Activated naive CD4-positive, alpha-beta T cell treated with anti-CD3 and anti-CD28 coated beads, Interleukin-2, amount 10 ng/mL, durations not matched to agents 7 days and 5 days (primary cell): ENCODE data around the gene AFAP1.

Experiments used
- CTCF ChIA-PET: fragments of 350-600 bp; sonication (Branson Sonifier 250); formaldehyde crosslinking; loops from one replicate; lab custom pipeline; 2021; ENCODE audit warnings: antibody characterized with exemption; lab: Charles Lee
- DNase-seq: peaks from one replicate; pipeline ENCODE4 v3.0.0-alpha.2; 2020
- H3K27ac Mint-ChIP-seq: one replicate; pipeline ENCODE4 v1.8.0; 2021; ENCODE audit warnings: mild to moderate bottlenecking, moderate library complexity, mixed read lengths
- H3K27me3 Mint-ChIP-seq: one replicate; pipeline ENCODE4 v1.8.0; 2021; ENCODE audit warnings: mild to moderate bottlenecking, mixed read lengths
- H3K36me3 Mint-ChIP-seq: one replicate; pipeline ENCODE4 v1.8.0; 2021; ENCODE audit warnings: mixed read lengths
- H3K4me1 Mint-ChIP-seq: one replicate; pipeline ENCODE4 v1.8.0; 2021; ENCODE audit warnings: mixed read lengths
- H3K4me3 Mint-ChIP-seq: one replicate; pipeline ENCODE4 v1.8.0; 2021; ENCODE audit warnings: mild to moderate bottlenecking, moderate library complexity, mixed read lengths
- H3K9me3 Mint-ChIP-seq: one replicate; pipeline ENCODE4 v1.8.0; 2021; ENCODE audit warnings: mixed read lengths

Gene AFAP1

DNA sequence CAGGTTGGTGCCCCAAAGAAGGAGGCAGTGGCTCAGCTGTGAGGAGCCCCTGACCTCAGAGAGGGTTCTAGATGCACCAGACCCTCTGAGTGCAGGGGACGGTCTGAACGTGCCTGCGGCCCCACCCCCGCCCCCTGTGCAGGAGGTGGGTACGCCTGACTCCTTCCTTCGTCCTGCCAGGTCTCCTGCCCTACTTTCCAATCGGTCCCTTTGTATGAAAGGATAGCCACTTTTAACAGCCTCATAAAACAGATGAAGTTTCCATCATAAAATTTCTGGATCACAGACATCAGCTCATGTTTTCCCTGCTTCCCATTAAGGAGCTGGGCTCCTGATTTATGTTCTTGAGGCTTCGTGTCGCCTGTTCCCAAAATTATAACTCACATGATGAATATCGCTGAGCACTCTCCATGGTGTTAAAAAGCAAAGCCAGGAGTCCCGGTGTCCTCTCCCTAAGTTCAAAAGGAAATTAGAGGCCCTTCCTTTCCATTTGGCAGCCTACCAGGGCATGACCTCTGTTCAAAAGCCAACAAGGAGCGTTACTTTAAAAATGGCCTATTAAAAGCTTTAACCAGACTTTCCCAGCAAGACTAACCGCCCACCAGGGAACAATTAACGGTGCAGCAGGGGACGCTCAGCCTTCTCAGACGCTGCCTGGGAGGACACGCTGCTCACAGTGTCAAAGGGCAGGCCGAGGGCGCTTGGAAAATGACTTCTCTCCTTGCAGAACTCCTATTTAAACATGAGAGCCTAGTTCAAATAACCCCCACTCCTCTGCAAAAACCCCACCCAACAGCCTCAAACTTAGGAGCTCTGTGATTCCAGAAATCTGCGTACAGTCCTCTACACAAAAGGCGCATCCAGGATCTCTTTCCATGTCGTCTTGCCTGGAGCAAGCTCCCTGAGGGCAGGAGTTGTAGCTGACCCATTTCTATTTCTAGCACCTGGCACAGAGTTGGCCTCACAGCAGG lies 181.9 kb downstream of the AFAP1 start:
- no peaks in the 10 kb centered on the region for H3K9me3 Mint-ChIP-seq
- DNase-seq = no peak
- H3K4me3 Mint-ChIP-seq = no peak overlapping the region
- H3K4me1 Mint-ChIP-seq = peaks cover 47% of the 10 kb centered on the region
- peak overlapping the region; percentile 98 for H3K27ac Mint-ChIP-seq
- H3K27me3 Mint-ChIP-seq = no peaks in the 10 kb centered on the region
- CTCF ChIA-PET = interaction anchor here (0.9 to 6.5 kb wide), 3 partner anchors 9 to 86 kb away, joined by 3 to 85 read pairs (median 3); no protein-coding TSS in a partner anchor
- H3K36me3 Mint-ChIP-seq = peaks cover 18% of the 10 kb centered on the region

DNA sequence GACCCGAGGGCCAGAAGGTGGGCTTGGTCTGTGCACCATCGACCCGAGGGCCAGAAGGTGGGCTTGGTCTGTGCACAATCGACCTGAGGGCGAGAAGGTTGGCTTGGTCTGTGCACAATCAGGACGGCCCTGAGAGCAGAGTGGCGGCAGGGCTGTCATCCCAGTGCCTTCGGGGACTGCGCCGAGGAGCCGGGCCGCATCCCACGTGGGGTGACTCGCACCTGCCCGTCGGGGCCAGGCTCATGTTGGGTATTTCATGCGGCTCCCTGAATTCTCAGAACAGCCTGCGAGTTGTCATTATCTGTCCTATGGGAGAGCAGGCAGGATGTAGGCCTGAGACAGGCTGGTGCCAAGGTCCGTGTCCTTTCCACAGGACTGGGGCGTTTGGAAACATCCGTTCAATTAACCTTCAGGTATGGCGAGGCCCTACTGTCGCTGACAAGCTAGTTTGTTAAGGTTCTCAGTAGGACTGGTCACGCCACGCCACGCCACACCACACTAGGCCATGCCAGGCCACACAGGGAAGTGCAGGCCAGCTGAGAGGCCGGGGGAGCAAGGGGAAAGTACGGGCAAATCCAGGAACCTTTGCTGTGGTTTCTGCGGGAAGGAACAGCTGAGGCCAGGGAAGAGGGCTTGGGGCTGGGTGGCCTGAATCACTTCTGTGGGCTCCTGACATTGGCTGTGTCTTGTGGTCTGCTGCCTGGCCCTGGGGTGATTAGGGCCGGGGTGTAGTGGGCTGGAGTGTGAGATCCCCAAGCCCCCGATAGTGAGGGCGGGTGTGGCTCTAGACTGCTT lies 182.9 kb downstream of the AFAP1 start:
- CTCF ChIA-PET = interaction anchor here (6.5 kb wide), 1 partner anchor 45 kb away, joined by 85 read pairs; no protein-coding TSS in a partner anchor
- Mint-ChIP-seq H3K27ac (peak overlapping the region; percentile 61), H3K36me3 (peaks cover 20% of the 10 kb centered on the region), H3K27me3 (no peaks in the 10 kb centered on the region), H3K4me1 (peaks cover 49% of the 10 kb centered on the region), H3K4me3 (no peak overlapping the region), H3K9me3 (no peaks in the 10 kb centered on the region)
- no peak for DNase-seq

- no peak overlapping the region for H3K4me3 Mint-ChIP-seq
- peaks cover 22% of the 10 kb centered on the region for H3K36me3 Mint-ChIP-seq
- H3K4me1 Mint-ChIP-seq = peaks cover 51% of the 10 kb centered on the region
- no peak overlapping the region for H3K27ac Mint-ChIP-seq
- CTCF ChIA-PET = no interaction called here
- no peaks in the 10 kb centered on the region for H3K9me3 Mint-ChIP-seq
- no peak for DNase-seq
- no peaks in the 10 kb centered on the region for H3K27me3 Mint-ChIP-seq
Measured at GRCh38 chr4:7756071-7756470, 183.6 kb downstream of the AFAP1 start.

GRCh38 chr4:7755561-7755960 lies 184.1 kb downstream of the AFAP1 start:
- no peak overlapping the region for H3K27ac Mint-ChIP-seq
- no peak for DNase-seq
- H3K4me3 Mint-ChIP-seq = no peak overlapping the region
- H3K36me3 Mint-ChIP-seq = peaks cover 22% of the 10 kb centered on the region
- peaks cover 53% of the 10 kb centered on the region for H3K4me1 Mint-ChIP-seq
- H3K27me3 Mint-ChIP-seq = no peaks in the 10 kb centered on the region
- CTCF ChIA-PET = no interaction called here
- H3K9me3 Mint-ChIP-seq = no peaks in the 10 kb centered on the region

- Mint-ChIP-seq H3K4me1 (peaks cover 54% of the 10 kb centered on the region), H3K4me3 (no peak overlapping the region), H3K9me3 (no peaks in the 10 kb centered on the region), H3K27me3 (no peaks in the 10 kb centered on the region), H3K36me3 (peaks cover 20% of the 10 kb centered on the region), H3K27ac (no peak overlapping the region)
- CTCF ChIA-PET = no interaction called here
- no peak for DNase-seq
Measured at GRCh38 chr4:7754565-7755262, 184.9 kb downstream of the AFAP1 start.

DNA sequence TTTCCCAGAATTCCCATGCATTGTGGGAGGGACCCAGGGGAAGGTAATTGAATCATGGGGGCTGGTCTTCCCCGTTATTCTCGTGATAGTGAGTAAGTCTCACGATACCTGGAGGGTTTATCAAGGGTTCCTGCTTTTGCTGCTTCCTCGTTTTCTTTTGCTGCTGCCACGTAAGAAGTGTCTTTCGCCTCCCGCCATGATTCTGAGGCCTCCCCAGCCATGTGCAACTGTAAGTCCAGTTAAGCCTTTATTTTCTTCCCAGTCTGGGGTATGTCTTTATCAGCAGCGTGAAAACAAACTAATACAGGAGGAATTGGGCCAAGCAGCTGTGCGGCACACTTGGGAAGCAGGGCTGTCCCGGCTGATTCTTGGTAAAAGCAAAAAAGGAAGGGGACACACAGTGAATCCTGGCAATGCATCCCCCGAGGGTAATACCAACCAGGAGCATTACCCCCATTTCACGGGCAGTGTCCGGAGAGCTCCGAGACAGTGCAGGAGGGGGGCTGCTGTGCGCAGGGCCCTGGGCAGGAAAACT lies 185.7 kb downstream of the AFAP1 start:
- Mint-ChIP-seq H3K27me3 (no peaks in the 10 kb centered on the region), H3K27ac (no peak overlapping the region), H3K9me3 (no peaks in the 10 kb centered on the region), H3K4me1 (peaks cover 54% of the 10 kb centered on the region), H3K4me3 (no peak overlapping the region), H3K36me3 (peaks cover 18% of the 10 kb centered on the region)
- no peak for DNase-seq
- CTCF ChIA-PET = no interaction called here

- H3K4me1 Mint-ChIP-seq = peaks cover 55% of the 10 kb centered on the region
- CTCF ChIA-PET = no interaction called here
- no peak overlapping the region for H3K4me3 Mint-ChIP-seq
- no peak overlapping the region for H3K27ac Mint-ChIP-seq
- no peak for DNase-seq
- H3K9me3 Mint-ChIP-seq = no peaks in the 10 kb centered on the region
- H3K27me3 Mint-ChIP-seq = no peaks in the 10 kb centered on the region
- H3K36me3 Mint-ChIP-seq = peaks cover 16% of the 10 kb centered on the region
Measured at GRCh38 chr4:7753271-7753670, 186.4 kb downstream of the AFAP1 start.

GRCh38 chr4:7752649-7753048 lies 187.0 kb downstream of the AFAP1 start:
- no peak for DNase-seq
- CTCF ChIA-PET = interaction anchor here (0.6 kb wide), 1 partner anchor 16 kb away, joined by 4 read pairs; no protein-coding TSS in a partner anchor
- Mint-ChIP-seq H3K4me3 (no peak overlapping the region), H3K27me3 (peaks cover 1% of the 10 kb centered on the region), H3K27ac (no peak overlapping the region), H3K36me3 (peaks cover 12% of the 10 kb centered on the region), H3K9me3 (no peaks in the 10 kb centered on the region), H3K4me1 (peaks cover 50% of the 10 kb centered on the region)

DNA sequence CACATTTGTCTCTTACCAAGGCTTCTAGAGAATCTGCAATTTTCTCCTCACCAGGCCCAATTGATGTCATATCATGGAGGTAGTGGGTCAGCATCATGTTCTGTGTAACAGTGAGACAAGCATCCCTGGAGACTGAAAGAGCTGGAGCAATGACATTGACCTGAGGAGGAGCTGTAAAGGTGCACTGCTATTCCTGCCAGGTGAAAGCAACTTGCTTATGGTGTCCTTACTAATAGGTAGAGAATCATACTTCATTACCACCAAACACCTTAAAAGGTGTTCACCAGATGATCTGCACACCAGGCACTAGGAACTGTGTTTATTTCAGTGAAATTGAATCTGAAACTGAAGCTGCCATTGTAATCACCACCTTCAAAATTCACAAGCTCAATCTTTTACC lies 188.7 kb downstream of the AFAP1 start:
- DNase-seq = no peak
- Mint-ChIP-seq H3K9me3 (no peaks in the 10 kb centered on the region), H3K4me1 (peaks cover 42% of the 10 kb centered on the region), H3K36me3 (peaks cover 9% of the 10 kb centered on the region), H3K27ac (peak overlapping the region; percentile 47), H3K4me3 (no peak overlapping the region), H3K27me3 (peaks cover 10% of the 10 kb centered on the region)
- CTCF ChIA-PET = interaction anchor here (1.0 to 1.4 kb wide), 2 partner anchors 9 to 11 kb away, joined by 3 to 6 read pairs; no protein-coding TSS in a partner anchor

- H3K4me3 Mint-ChIP-seq = no peak overlapping the region
- DNase-seq = no peak
- H3K9me3 Mint-ChIP-seq = no peaks in the 10 kb centered on the region
- H3K36me3 Mint-ChIP-seq = peaks cover 9% of the 10 kb centered on the region
- H3K27me3 Mint-ChIP-seq = peaks cover 10% of the 10 kb centered on the region
- no peak overlapping the region for H3K27ac Mint-ChIP-seq
- peaks cover 42% of the 10 kb centered on the region for H3K4me1 Mint-ChIP-seq
- CTCF ChIA-PET = interaction anchor here (1.0 to 1.4 kb wide), 2 partner anchors 10 to 12 kb away, joined by 3 to 6 read pairs; no protein-coding TSS in a partner anchor
Measured at GRCh38 chr4:7750523-7750922, 189.1 kb downstream of the AFAP1 start.

- H3K4me3 Mint-ChIP-seq = no peak overlapping the region
- peaks cover 10% of the 10 kb centered on the region for H3K27me3 Mint-ChIP-seq
- H3K9me3 Mint-ChIP-seq = no peaks in the 10 kb centered on the region
- CTCF ChIA-PET = no interaction called here
- peaks cover 9% of the 10 kb centered on the region for H3K36me3 Mint-ChIP-seq
- H3K27ac Mint-ChIP-seq = peak overlapping the region; percentile 66
- no peak for DNase-seq
- H3K4me1 Mint-ChIP-seq = peaks cover 49% of the 10 kb centered on the region
Measured at GRCh38 chr4:7747566-7747965, 192.1 kb downstream of the AFAP1 start.

DNA sequence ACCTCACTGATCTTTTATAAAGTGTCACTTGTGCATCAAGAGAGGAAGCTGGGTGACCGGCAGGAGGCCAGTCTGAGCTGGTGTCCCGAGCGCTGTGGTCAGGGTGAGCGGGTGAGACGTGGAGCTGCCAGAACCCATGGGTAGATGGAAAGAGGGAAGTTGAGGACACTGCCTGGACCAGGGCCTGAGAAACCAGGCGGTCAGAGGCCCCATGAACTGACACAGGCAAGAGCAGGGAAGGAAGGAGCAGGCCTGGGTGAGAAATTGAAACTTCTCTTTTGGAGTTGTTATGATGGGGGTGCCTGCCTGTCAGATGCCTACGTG lies 192.6 kb downstream of the AFAP1 start:
- peaks cover 45% of the 10 kb centered on the region for H3K4me1 Mint-ChIP-seq
- peaks cover 9% of the 10 kb centered on the region for H3K36me3 Mint-ChIP-seq
- CTCF ChIA-PET = no interaction called here
- no peak overlapping the region for H3K4me3 Mint-ChIP-seq
- H3K27ac Mint-ChIP-seq = no peak overlapping the region
- no peak for DNase-seq
- no peaks in the 10 kb centered on the region for H3K9me3 Mint-ChIP-seq
- peaks cover 10% of the 10 kb centered on the region for H3K27me3 Mint-ChIP-seq

DNA sequence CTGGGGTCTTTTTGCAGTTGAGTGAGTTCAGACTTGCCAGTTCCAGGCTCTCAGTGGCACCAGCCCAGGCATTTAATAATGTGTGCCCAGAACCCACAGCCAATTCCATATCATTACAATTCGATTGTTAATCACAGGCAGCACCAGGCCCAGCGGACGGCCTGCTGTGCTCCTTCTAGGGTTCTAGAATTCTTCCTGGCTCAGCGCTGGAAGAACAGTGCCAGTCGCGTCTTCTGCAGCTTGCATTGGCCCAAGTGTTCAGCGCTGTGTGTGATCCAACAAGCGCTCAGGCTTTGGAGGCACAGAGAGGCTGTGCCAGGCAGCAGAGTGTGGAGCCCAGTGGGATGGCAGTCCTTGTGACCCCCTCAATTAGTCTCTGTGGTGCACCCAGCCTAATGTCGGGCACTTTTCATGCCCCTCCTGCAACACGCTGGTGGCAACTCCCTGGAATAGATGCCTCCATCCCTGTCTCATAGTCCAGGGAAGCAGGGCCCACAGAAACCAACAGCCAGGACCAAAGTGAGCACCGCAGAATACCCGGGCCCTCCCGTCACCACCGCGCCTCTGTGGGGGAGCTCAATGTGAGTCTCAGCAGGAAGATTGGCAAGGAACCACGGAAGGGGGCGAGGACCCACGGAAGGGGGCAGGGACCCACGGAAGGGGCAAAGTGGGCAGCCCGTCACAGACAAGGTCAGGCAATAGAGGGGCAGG lies 193.2 kb downstream of the AFAP1 start:
- Mint-ChIP-seq H3K9me3 (no peaks in the 10 kb centered on the region), H3K27me3 (peaks cover 10% of the 10 kb centered on the region), H3K4me1 (peaks cover 40% of the 10 kb centered on the region), H3K4me3 (no peak overlapping the region), H3K36me3 (peaks cover 5% of the 10 kb centered on the region), H3K27ac (no peak overlapping the region)
- no peak for DNase-seq
- CTCF ChIA-PET = no interaction called here
